ENCODE data around the gene PIH1D2.
A peak's percentile ranks its signal among the peaks of the same experiment; 100 is the strongest.
"Not testable (repeated sequence)": the region's sequence is repeated elsewhere in the genome, so short reads cannot be mapped to it uniquely, and the experiment has no call there.

The PIH1D2 gene

GRCh38 chr11:112073941-112074811 lies at the start of gene PIH1D2, which contains the start of gene NKAPD1:
Gene PIH1D2, minus strand, starts transcription at chr11:112074017. Its CDS starts 843 bp downstream, at chr11:112073174.
Gene NKAPD1, plus strand, starts transcription at chr11:112074299. Its CDS starts 1,276 bp downstream, at chr11:112075575.
- DNase-seq (ENCODE audit: low read depth in 2 of 2), result peak; percentile 53 to 69

GRCh38 chr11:112123129-112123528 lies 49.3 kb upstream of the PIH1D2 start:
- no peak for DNase-seq (ENCODE audit: low read depth in 2 of 2)

GRCh38 chr11:112121981-112122615 lies 48.3 kb upstream of the PIH1D2 start:
- no peak for DNase-seq (ENCODE audit: low read depth in 2 of 2)

- DNase-seq (ENCODE audit: low read depth in 2 of 2), result no peak
Observed at GRCh38 chr11:112118176-112118575, 44.4 kb upstream of the PIH1D2 start.

GRCh38 chr11:112115386-112115785 lies 41.6 kb upstream of the PIH1D2 start:
- no peak for DNase-seq (ENCODE audit: low read depth in 2 of 2)

- DNase-seq (ENCODE audit: low read depth in 2 of 2), result no peak
Observed at GRCh38 chr11:112114460-112114859, 40.6 kb upstream of the PIH1D2 start.

- DNase-seq (ENCODE audit: low read depth in 2 of 2), result peak in 1 of 2 donors; percentile 1
Observed at GRCh38 chr11:112113539-112114457, 40.0 kb upstream of the PIH1D2 start.

- DNase-seq (ENCODE audit: low read depth in 2 of 2), result no peak
Observed at GRCh38 chr11:112106070-112106469, 32.3 kb upstream of the PIH1D2 start.

GRCh38 chr11:112103446-112103845 lies 29.6 kb upstream of the PIH1D2 start:
- no peak for DNase-seq (ENCODE audit: low read depth in 2 of 2)

GRCh38 chr11:112100462-112100861 lies 26.6 kb upstream of the PIH1D2 start:
- no peak for DNase-seq (ENCODE audit: low read depth in 2 of 2)

- no peak for DNase-seq (ENCODE audit: low read depth in 2 of 2)
Observed at GRCh38 chr11:112097734-112098528, 24.1 kb upstream of the PIH1D2 start.

- DNase-seq (ENCODE audit: low read depth in 2 of 2), result no peak
Observed at GRCh38 chr11:112096194-112096593, 22.4 kb upstream of the PIH1D2 start.

- DNase-seq (ENCODE audit: low read depth in 2 of 2), result not testable (repeated sequence)
Observed at GRCh38 chr11:112095302-112095701, 21.5 kb upstream of the PIH1D2 start.

GRCh38 chr11:112087212-112087611 lies 13.4 kb upstream of the PIH1D2 start:
- no peak for DNase-seq (ENCODE audit: low read depth in 2 of 2)

GRCh38 chr11:112086422-112087191 lies 12.8 kb upstream of the PIH1D2 start, which contains the start of the genes SDHD and TIMM8B:
Gene SDHD, plus strand, starts transcription at chr11:112086873. Its CDS starts 35 bp downstream, at chr11:112086908.
Gene TIMM8B, minus strand, starts transcription at chr11:112086756. Its CDS starts 33 bp downstream, at chr11:112086723.
- peak; percentile 85 to 93 for DNase-seq (ENCODE audit: low read depth in 2 of 2)

GRCh38 chr11:112085822-112086421 lies 12.1 kb upstream of the PIH1D2 start:
- peak; percentile 20 to 33 for DNase-seq (ENCODE audit: low read depth in 2 of 2)

- DNase-seq (ENCODE audit: low read depth in 2 of 2), result no peak
Observed at GRCh38 chr11:112082729-112083128, 8.9 kb upstream of the PIH1D2 start.

- no peak for DNase-seq (ENCODE audit: low read depth in 2 of 2)
Observed at GRCh38 chr11:112062923-112063322, 10.9 kb downstream of the PIH1D2 start.

- DNase-seq (ENCODE audit: low read depth in 2 of 2), result no peak
Observed at GRCh38 chr11:112058103-112058502, 15.7 kb downstream of the PIH1D2 start.

GRCh38 chr11:112057170-112057569 lies 16.6 kb downstream of the PIH1D2 start:
- DNase-seq (ENCODE audit: low read depth in 2 of 2), result no peak

Data from stimulated activated CD4-positive, alpha-beta T cell treated with anti-CD3 and anti-CD28 coated beads, Interleukin-1b, Interleukin-23, amount 100 ng/mL, for 4 hours (primary cell).